ENCODE measurements around the gene GCNT2. TPM values are rescaled to one million over a fixed set of nuclear protein-coding genes. Genes with fewer than 3 reads are reported as not detected.
"Not testable (repeated sequence)": the region's sequence is repeated elsewhere in the genome, so short reads cannot be mapped to it uniquely, and the experiment has no call there.

The GCNT2 gene
- total RNA-seq, 1 donor from 2014 or later = 21.2 TPM

DNA sequence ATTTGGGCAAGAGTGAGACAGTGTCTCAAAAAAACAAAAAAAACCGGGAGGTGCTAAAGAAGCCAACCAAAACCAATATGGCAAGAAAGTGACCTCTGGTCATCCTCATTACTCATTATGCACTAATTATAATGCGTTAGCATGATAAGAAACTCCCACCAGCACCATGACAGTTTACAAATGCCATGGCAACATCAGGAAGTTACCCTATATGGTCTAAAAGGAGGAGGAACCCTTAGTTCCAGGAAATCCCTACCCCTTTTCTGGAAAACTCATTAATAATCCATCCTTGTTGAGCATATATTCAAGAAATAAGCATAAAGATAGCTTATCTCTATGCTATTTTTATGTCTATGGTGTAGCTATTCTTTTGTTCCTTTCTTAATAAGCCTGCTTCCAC lies 141.6 kb downstream of the GCNT2 start:
- peaks cover 6% of the 10 kb centered on the region for H3K9me3 Mint-ChIP-seq
- H3K27me3 Mint-ChIP-seq = no peaks in the 10 kb centered on the region
- peaks cover 4% of the 10 kb centered on the region for H3K36me3 Mint-ChIP-seq
- H3K27ac Mint-ChIP-seq = no peak overlapping the region
- no peak for TF ChIP-seq CTCF (conservative IDR thresholded peaks at IDR 0.05)
- H3K4me1 Mint-ChIP-seq (ENCODE audit: unreplicated experiment) = no peaks in the 10 kb centered on the region
- DNase-seq (ENCODE audit: extremely low spot score, unreplicated experiment) = no peak
- no peak overlapping the region for H3K4me3 Mint-ChIP-seq

DNA sequence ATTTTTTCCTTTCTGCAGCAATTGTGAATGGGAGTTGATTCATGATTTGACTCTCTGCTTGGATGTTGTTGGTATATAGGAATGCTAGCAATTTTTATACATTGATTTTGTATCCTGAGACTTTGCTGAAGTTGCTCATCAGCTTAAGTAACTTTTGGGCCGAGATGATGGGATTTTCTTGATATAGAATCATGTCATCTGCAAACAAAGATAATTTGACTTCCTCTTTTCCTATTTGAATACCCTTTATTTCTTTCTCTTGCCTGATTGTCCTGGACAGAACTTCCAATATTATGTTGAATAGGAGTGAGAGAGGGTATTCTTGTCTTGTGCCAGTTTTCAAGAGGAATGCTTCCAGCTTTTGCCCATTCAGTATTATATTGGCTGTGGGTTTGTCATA lies 144.4 kb downstream of the GCNT2 start:
- H3K27me3 Mint-ChIP-seq; H3K4me1 Mint-ChIP-seq (ENCODE audit: unreplicated experiment); H3K27ac Mint-ChIP-seq; H3K36me3 Mint-ChIP-seq; H3K9me3 Mint-ChIP-seq; H3K4me3 Mint-ChIP-seq; DNase-seq (ENCODE audit: extremely low spot score, unreplicated experiment): not testable (repeated sequence)

- H3K4me1 Mint-ChIP-seq (ENCODE audit: unreplicated experiment) = no peaks in the 10 kb centered on the region
- TF ChIP-seq CTCF (conservative IDR thresholded peaks at IDR 0.05) = no peak
- no peak overlapping the region for H3K27ac Mint-ChIP-seq
- no peaks in the 10 kb centered on the region for H3K27me3 Mint-ChIP-seq
- H3K9me3 Mint-ChIP-seq = peaks cover 6% of the 10 kb centered on the region
- no peak for DNase-seq (ENCODE audit: extremely low spot score, unreplicated experiment)
- no peak overlapping the region for H3K4me3 Mint-ChIP-seq
- peaks cover 3% of the 10 kb centered on the region for H3K36me3 Mint-ChIP-seq
Observed at GRCh38 chr6:10668126-10668917, 147.2 kb downstream of the GCNT2 start.

GRCh38 chr6:10676403-10676802 lies 155.3 kb downstream of the GCNT2 start:
- H3K9me3 Mint-ChIP-seq = no peaks in the 10 kb centered on the region
- no peak overlapping the region for H3K27ac Mint-ChIP-seq
- no peaks in the 10 kb centered on the region for H3K36me3 Mint-ChIP-seq
- H3K27me3 Mint-ChIP-seq = no peaks in the 10 kb centered on the region
- H3K4me3 Mint-ChIP-seq = no peak overlapping the region
- TF ChIP-seq CTCF (conservative IDR thresholded peaks at IDR 0.05) = no peak
- no peak for DNase-seq (ENCODE audit: extremely low spot score, unreplicated experiment)
- H3K4me1 Mint-ChIP-seq (ENCODE audit: unreplicated experiment) = no peaks in the 10 kb centered on the region

- no peak for TF ChIP-seq CTCF (conservative IDR thresholded peaks at IDR 0.05)
- Mint-ChIP-seq H3K27ac (no peak overlapping the region), H3K4me1 (ENCODE audit: unreplicated experiment) (no peaks in the 10 kb centered on the region), H3K4me3 (no peak overlapping the region), H3K36me3 (no peaks in the 10 kb centered on the region), H3K27me3 (no peaks in the 10 kb centered on the region), H3K9me3 (no peaks in the 10 kb centered on the region)
- no peak for DNase-seq (ENCODE audit: extremely low spot score, unreplicated experiment)
Observed at GRCh38 chr6:10678456-10678855, 157.3 kb downstream of the GCNT2 start.

Other genes starting within 250 kb of the GCNT2 start
- 66.6 and 143 TPM in 2 replicates for gene TFAP2A, start 106.3 kb upstream of the GCNT2 start, total RNA-seq (ENCODE audit: low replicate concordance)
- gene C6orf52, start 173.3 kb downstream of the GCNT2 start, total RNA-seq (ENCODE audit: low replicate concordance) = 3.5 and 3.7 TPM in 2 replicates
- 15.4 and 16.4 TPM in 2 replicates for gene PAK1IP1, start 173.6 kb downstream of the GCNT2 start, total RNA-seq (ENCODE audit: low replicate concordance)
- gene TMEM14C, start 201.7 kb downstream of the GCNT2 start, total RNA-seq (ENCODE audit: low replicate concordance) = 87.5 and 103 TPM in 2 replicates
- gene TMEM14B, start 226.5 kb downstream of the GCNT2 start, total RNA-seq (ENCODE audit: low replicate concordance) = 68.1 and 75.6 TPM in 2 replicates

Data from type B pancreatic cell (in vitro differentiated cells).